ENCODE data around the gene AHCYL2.

- no peak for TF ChIP-seq CTCF (IDR thresholded peaks at IDR 0.05)
- no peak for TF ChIP-seq POLR2A (IDR thresholded peaks at IDR 0.05)
Observed at GRCh38 chr7:129359638-129360037, 134.8 kb downstream of the AHCYL2 start.
